ENCODE data around the gene RNF31. TPM values are rescaled to one million over a fixed set of nuclear protein-coding genes. Genes with fewer than 3 reads are reported as not detected.
A peak's percentile ranks its signal among the peaks of the same experiment; 100 is the strongest.

RNF31 gene
- total and polyA plus RNA-seq, 7 donors = 43.3 to 81.5 (median 55.7) TPM

- DNase-seq (no peak), ATAC-seq (no peak)
- peaks cover 0 to under 1% of the 10 kb centered on the region in 2 donors for H3K36me3 ChIP-seq (ENCODE audit: insufficient read depth in 1 of 2, low read depth in 1 of 2)
- H3K27me3 ChIP-seq (ENCODE audit: insufficient read depth in 3 of 3, low read length in 2 of 3) = no peaks in the 10 kb centered on the region
- 84 to 95% (median 86%) methylated on average over 8 of the region's 8 CpGs for WGBS, 3 donors
- peak overlapping the region; percentile 96 for H3K27ac ChIP-seq
- H3K4me3 ChIP-seq = no peak overlapping the region
- no peaks in the 10 kb centered on the region for H3K9me3 ChIP-seq
- peaks cover 24% of the 10 kb centered on the region for H3K4me1 ChIP-seq
- intact Hi-C loops (cut with DNase I) = no loop called here
- no peak for TF ChIP-seq CTCF (IDR thresholded peaks at IDR 0.05)
Measured at GRCh38 chr14:24129410-24129998, 17.8 kb upstream of the RNF31 start.

GRCh38 chr14:24130380-24130716 is 16.9 kb upstream of the RNF31 start, which contains the start of gene FITM1:
Gene FITM1 (plus strand): TSS chr14:24130659. CDS start chr14:24131564, 905 bp downstream.
- WGBS, 3 donors = 65 to 85% (median 71%) methylated on average over 5 of the region's 5 CpGs
- Histone ChIP-seq H3K9me3 (no peaks in the 10 kb centered on the region), H3K27me3 (ENCODE audit: insufficient read depth in 3 of 3, low read length in 2 of 3) (no peaks in the 10 kb centered on the region), H3K4me1 (peaks cover 26% of the 10 kb centered on the region), H3K4me3 (peak within 1 kb of the TSS; percentile 68), H3K27ac (peak within 1 kb of the TSS; percentile 96), H3K36me3 (ENCODE audit: insufficient read depth in 1 of 2, low read depth in 1 of 2) (no peaks in the 10 kb centered on the region)
- TF ChIP-seq CTCF (IDR thresholded peaks at IDR 0.05) = no peak
- DNase-seq (no peak), ATAC-seq (peak in 1 of 4 donors; percentile 21)
- intact Hi-C loops (cut with DNase I) = no loop called here

- H3K27ac ChIP-seq = peak overlapping the region; percentile 96
- no peak for TF ChIP-seq CTCF (IDR thresholded peaks at IDR 0.05)
- WGBS, 3 donors = 14 to 20% (median 18%) methylated on average over 7 of the region's 7 CpGs
- H3K9me3 ChIP-seq = no peaks in the 10 kb centered on the region
- H3K4me1 ChIP-seq = peaks cover 29% of the 10 kb centered on the region
- H3K36me3 ChIP-seq (ENCODE audit: insufficient read depth in 1 of 2, low read depth in 1 of 2) = no peaks in the 10 kb centered on the region
- H3K4me3 ChIP-seq = peak overlapping the region; percentile 68
- DNase-seq (peak; percentile 70 to 87), ATAC-seq (peak; percentile 80 to 86 (median 85))
- H3K27me3 ChIP-seq (ENCODE audit: insufficient read depth in 3 of 3, low read length in 2 of 3) = no peaks in the 10 kb centered on the region
- intact Hi-C loops (cut with DNase I) = no loop called here
Measured at GRCh38 chr14:24130717-24131548, 16.4 kb upstream of the RNF31 start.

- intact Hi-C loops (cut with DNase I) = no loop called here
Measured at GRCh38 chr14:24131549-24131966, 15.7 kb upstream of the RNF31 start.

More at GRCh38 chr14:24131549-24131966, 15.7 kb upstream of the RNF31 start:
- H3K4me1 ChIP-seq = peaks cover 29% of the 10 kb centered on the region
- H3K27me3 ChIP-seq (ENCODE audit: insufficient read depth in 3 of 3, low read length in 2 of 3) = no peaks in the 10 kb centered on the region
- peak overlapping the region; percentile 96 for H3K27ac ChIP-seq
- H3K36me3 ChIP-seq (ENCODE audit: insufficient read depth in 1 of 2, low read depth in 1 of 2) = no peaks in the 10 kb centered on the region
- DNase-seq (no peak), ATAC-seq (peak; percentile 18 to 70 (median 45))
- WGBS, 3 donors = 14 to 38% (median 22%) methylated on average over 13 to 15 of the region's 15 CpGs
- TF ChIP-seq CTCF (IDR thresholded peaks at IDR 0.05) = no peak
- peak overlapping the region; percentile 68 for H3K4me3 ChIP-seq
- no peaks in the 10 kb centered on the region for H3K9me3 ChIP-seq
